Karpas-422 (cell line): ENCODE data around the gene NUDT13. TPM values are rescaled to one million over a fixed set of nuclear protein-coding genes. Genes with fewer than 3 reads are reported as not detected.

Experiments
- DNase-seq: peaks from one replicate; pipeline ENCODE4 v3.0.0-alpha.2; 2015
- H2AFZ ChIP-seq: fragments of 200-600 bp; sonication (generic); 2 replicates; pipeline ENCODE4 v1.6.1; 2014; ENCODE audit warnings: antibody characterized with exemption, low read length, mixed read lengths
- H3K27ac ChIP-seq: fragments of 200-600 bp; sonication (generic); 2 replicates; pipeline ENCODE4 v1.5.1; 2014; ENCODE audit warnings: mild to moderate bottlenecking, low read length, moderate library complexity
- H3K27me3 ChIP-seq: fragments of 200-600 bp; sonication (generic); 2 replicates; pipeline ENCODE4 v1.6.1; 2014; ENCODE audit warnings: low read length, mixed read lengths
- H3K36me3 ChIP-seq: fragments of 200-600 bp; sonication (generic); 2 replicates; pipeline ENCODE4 v1.6.1; 2014; ENCODE audit warnings: low read length, mixed read lengths; ENCODE audit not compliant: insufficient read depth
- H3K4me1 ChIP-seq: fragments of 200-600 bp; sonication (generic); 2 replicates; pipeline ENCODE4 v1.6.1; 2014; ENCODE audit warnings: mild to moderate bottlenecking, low read length, mixed read lengths
- H3K4me2 ChIP-seq: fragments of 200-600 bp; sonication (generic); 2 replicates; pipeline ENCODE4 v1.6.1; 2014; ENCODE audit warnings: low read length, low read depth, mild to moderate bottlenecking; ENCODE audit not compliant: poor library complexity, severe bottlenecking
- H3K4me3 ChIP-seq: fragments of 200-600 bp; sonication (generic); 2 replicates; pipeline ENCODE4 v1.5.1; 2014; ENCODE audit warnings: mild to moderate bottlenecking, antibody characterized with exemption, low read length, mixed read lengths
- H3K79me2 ChIP-seq: fragments of 200-600 bp; sonication (generic); 2 replicates; pipeline ENCODE4 v1.6.1; 2014; ENCODE audit warnings: mild to moderate bottlenecking, low read length, mixed read lengths
- H3K9ac ChIP-seq: fragments of 200-600 bp; sonication (generic); 2 replicates; pipeline ENCODE4 v1.6.0; 2014; ENCODE audit warnings: low read length
- H3K9me2 ChIP-seq: fragments of 200-600 bp; sonication (generic), shearing (Covaris generic); replicated peaks from 2 replicates; pipeline ENCODE4 v1.6.0; 2014; ENCODE audit warnings: mild to moderate bottlenecking, low read length, moderate library complexity; ENCODE audit not compliant: insufficient read depth
- H3K9me3 ChIP-seq: fragments of 300-700, 200-600 bp; sonication (generic); 2 replicates; pipeline ENCODE4 v1.6.1; 2014; ENCODE audit warnings: low read length, mixed read lengths
- H4K20me1 ChIP-seq: fragments of 200-600 bp; sonication (generic); 2 replicates; pipeline ENCODE4 v1.6.1; 2014; ENCODE audit warnings: mild to moderate bottlenecking, antibody characterized with exemption, low read length, low read depth; ENCODE audit not compliant: insufficient read depth
- total RNA-seq: library from RNA; depleted of rRNA; stranded (reverse); fragments of >200 nt; shearing (Covaris generic); gene quantifications from 2 replicates; pipeline ENCODE4 v1.2.3, GENCODE V29; 2014; ENCODE audit warnings: low replicate concordance

The NUDT13 gene
- total RNA-seq, 1 experiment from 2014 or later = 1.3 TPM

- H3K36me3 ChIP-seq = peaks cover 45% of the 10 kb centered on the region
- no peaks in the 10 kb centered on the region for H3K27me3 ChIP-seq
- H3K27ac ChIP-seq = no peak overlapping the region
- H3K9ac ChIP-seq = no peak overlapping the region
- no peak overlapping the region for H3K4me3 ChIP-seq
- no peak overlapping the region for H2AFZ ChIP-seq
- DNase-seq = peak; percentile 79
- 0 out of 2 replicates have a peak, but pooled peaks cover 2% of the 10 kb centered on the region for H3K4me1 ChIP-seq
- H3K9me3 ChIP-seq = no peaks in the 10 kb centered on the region
- H3K4me2 ChIP-seq = no peak overlapping the region
- H3K79me2 ChIP-seq = peaks cover 62% of the 10 kb centered on the region
- 0 out of 2 replicates have a peak, but pooled peaks cover 12% of the 10 kb centered on the region for H4K20me1 ChIP-seq
- no peaks in the 10 kb centered on the region for H3K9me2 ChIP-seq
Observed at GRCh38 chr10:73159038-73159648, 48.9 kb downstream of the NUDT13 start.

DNA sequence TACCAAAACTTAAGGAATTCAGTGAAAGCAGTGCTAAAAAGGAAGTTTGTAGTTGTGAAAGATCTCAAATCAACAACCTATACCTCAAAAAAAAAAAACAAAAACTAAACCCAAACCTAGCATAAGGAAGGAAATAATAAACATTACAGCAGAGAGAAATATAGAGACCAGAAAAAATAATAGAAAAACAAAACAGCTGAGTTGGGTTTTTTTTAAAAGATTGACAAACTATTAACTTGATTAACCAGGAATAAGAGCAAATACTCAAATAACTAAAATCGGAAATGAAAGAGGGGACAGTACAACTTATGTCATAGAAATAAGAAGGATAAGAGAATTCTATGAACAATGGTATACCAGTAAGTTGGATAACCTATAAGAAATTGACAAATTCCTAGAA, 50.8 kb downstream of the NUDT13 start:
- Histone ChIP-seq H3K27ac (no peak overlapping the region), H3K36me3 (peaks cover 40% of the 10 kb centered on the region), H4K20me1 (0 out of 2 replicates have a peak, but pooled peaks cover 12% of the 10 kb centered on the region), H3K9me3 (no peaks in the 10 kb centered on the region), H3K4me2 (no peak overlapping the region), H3K27me3 (no peaks in the 10 kb centered on the region), H3K9me2 (no peaks in the 10 kb centered on the region), H3K9ac (no peak overlapping the region), H3K79me2 (peaks cover 74% of the 10 kb centered on the region), H3K4me1 (peaks cover 5% of the 10 kb centered on the region; the same call in 1 of the 2 replicates), H2AFZ (no peak overlapping the region), H3K4me3 (no peak overlapping the region)
- DNase-seq = peak; percentile 27

GRCh38 chr10:73161662-73162061, 51.4 kb downstream of the NUDT13 start:
- no peak overlapping the region for H3K4me3 ChIP-seq
- no peaks in the 10 kb centered on the region for H3K27me3 ChIP-seq
- peaks cover 10% of the 10 kb centered on the region for H3K4me1 ChIP-seq
- H3K36me3 ChIP-seq = peaks cover 34% of the 10 kb centered on the region
- H3K4me2 ChIP-seq = no peak overlapping the region
- no peaks in the 10 kb centered on the region for H3K9me2 ChIP-seq
- no peaks in the 10 kb centered on the region for H3K9me3 ChIP-seq
- peak; percentile 35 for DNase-seq
- no peak overlapping the region for H3K27ac ChIP-seq
- 0 out of 2 replicates have a peak, but pooled peaks cover 12% of the 10 kb centered on the region for H4K20me1 ChIP-seq
- H3K79me2 ChIP-seq = peaks cover 74% of the 10 kb centered on the region
- H3K9ac ChIP-seq = no peak overlapping the region
- H2AFZ ChIP-seq = no peak overlapping the region

DNA sequence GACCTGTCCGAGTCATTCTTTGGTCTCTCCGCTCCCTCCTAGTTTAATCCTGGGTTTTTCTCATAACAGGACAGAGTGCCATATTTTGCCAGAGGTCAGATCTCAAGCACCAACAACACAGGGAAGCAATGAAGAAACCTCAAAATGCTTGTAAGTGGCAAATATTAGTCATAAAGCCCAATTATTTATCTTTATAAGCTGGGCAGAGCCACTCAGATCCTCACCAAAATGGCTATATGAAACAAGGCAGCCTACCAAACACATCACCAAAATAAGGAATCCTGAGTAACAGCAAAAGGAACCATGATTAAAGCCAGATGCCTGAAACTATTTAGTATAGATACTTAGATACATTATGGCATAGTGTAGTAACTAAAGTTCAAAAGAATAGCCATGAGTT, 52.8 kb downstream of the NUDT13 start:
- H3K27ac ChIP-seq = no peak overlapping the region
- H3K4me2 ChIP-seq = no peak overlapping the region
- peaks cover 84% of the 10 kb centered on the region for H3K79me2 ChIP-seq
- peaks cover 32% of the 10 kb centered on the region for H3K36me3 ChIP-seq
- no peaks in the 10 kb centered on the region for H3K9me2 ChIP-seq
- 0 out of 2 replicates have a peak, but pooled peaks cover 12% of the 10 kb centered on the region for H4K20me1 ChIP-seq
- no peak overlapping the region for H3K9ac ChIP-seq
- no peaks in the 10 kb centered on the region for H3K27me3 ChIP-seq
- peaks cover 17% of the 10 kb centered on the region for H3K4me1 ChIP-seq
- H2AFZ ChIP-seq = no peak overlapping the region
- DNase-seq = no peak
- H3K9me3 ChIP-seq = no peaks in the 10 kb centered on the region
- no peak overlapping the region for H3K4me3 ChIP-seq

DNA sequence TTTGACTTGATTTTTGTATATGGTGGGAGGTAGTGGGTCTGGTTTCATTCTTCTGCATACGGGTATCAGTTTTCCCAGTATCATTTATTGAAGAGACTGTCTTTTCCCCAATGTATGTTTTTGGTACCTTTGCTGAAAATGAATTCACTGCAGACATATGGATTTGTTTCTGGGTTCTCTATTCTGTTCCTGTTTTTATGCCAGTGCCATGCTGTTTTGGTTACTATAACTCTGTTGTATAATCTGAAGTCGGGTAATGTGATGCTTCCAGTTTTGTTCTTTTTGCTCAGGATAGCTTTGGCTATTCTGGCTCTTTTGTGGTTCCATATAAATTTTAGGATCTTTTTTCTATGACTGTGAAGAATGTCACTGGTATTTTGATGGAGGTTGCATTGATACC, 56.7 kb downstream of the NUDT13 start:
- no peak overlapping the region for H2AFZ ChIP-seq
- DNase-seq = no peak
- no peaks in the 10 kb centered on the region for H3K9me2 ChIP-seq
- H3K4me3 ChIP-seq = peak overlapping the region; percentile 93
- no peaks in the 10 kb centered on the region for H3K27me3 ChIP-seq
- H3K27ac ChIP-seq = no peak overlapping the region
- H3K4me1 ChIP-seq = peaks cover 23% of the 10 kb centered on the region
- no peaks in the 10 kb centered on the region for H3K9me3 ChIP-seq
- 0 out of 2 replicates have a peak, but pooled peaks cover 2% of the 10 kb centered on the region for H4K20me1 ChIP-seq
- peaks cover 21% of the 10 kb centered on the region for H3K36me3 ChIP-seq
- H3K4me2 ChIP-seq = peak overlapping the region; percentile 72
- peaks cover 80% of the 10 kb centered on the region for H3K79me2 ChIP-seq
- H3K9ac ChIP-seq = peak overlapping the region; percentile 91

DNA sequence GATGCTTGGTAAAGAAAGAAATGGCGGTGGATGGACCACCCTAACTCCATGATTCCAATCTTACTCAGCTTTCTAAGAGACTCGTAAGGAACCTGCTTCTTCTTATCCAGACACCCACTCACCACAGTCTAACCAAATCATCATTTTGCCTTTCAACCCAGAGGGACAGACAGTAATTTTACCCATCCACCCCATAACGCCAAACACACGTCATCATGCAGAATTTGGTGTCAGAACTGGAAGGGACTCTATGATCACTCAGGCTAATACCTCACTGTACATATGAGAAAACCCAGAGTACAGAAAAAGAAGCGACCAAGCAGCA, 57.2 kb downstream of the NUDT13 start:
- Histone ChIP-seq H3K36me3 (peaks cover 17% of the 10 kb centered on the region), H2AFZ (peak overlapping the region; percentile 44; the same call in 1 of the 2 replicates), H3K27me3 (no peaks in the 10 kb centered on the region), H4K20me1 (no peaks in the 10 kb centered on the region), H3K9ac (peak overlapping the region; percentile 91), H3K4me1 (peaks cover 27% of the 10 kb centered on the region), H3K9me3 (no peaks in the 10 kb centered on the region), H3K4me3 (peak overlapping the region; percentile 93), H3K9me2 (no peaks in the 10 kb centered on the region), H3K79me2 (peaks cover 78% of the 10 kb centered on the region), H3K4me2 (peak overlapping the region; percentile 72), H3K27ac (peak overlapping the region; percentile 41; the same call in 1 of the 2 replicates)
- peak; percentile 49 for DNase-seq

- peak; percentile 97 for DNase-seq
- Histone ChIP-seq H3K9ac (peak within 1 kb of the TSS; percentile 91), H3K4me2 (peak within 1 kb of the TSS; percentile 72), H3K4me3 (peak within 1 kb of the TSS; percentile 93), H3K27ac (peak within 1 kb of the TSS; percentile 41), H2AFZ (peak within 1 kb of the TSS; percentile 44; the same call in 1 of the 2 replicates), H3K9me2 (no peaks in the 10 kb centered on the region), H3K79me2 (peaks cover 73% of the 10 kb centered on the region), H3K4me1 (peaks cover 27% of the 10 kb centered on the region), H3K9me3 (no peaks in the 10 kb centered on the region), H3K36me3 (peaks cover 12% of the 10 kb centered on the region; the same call in 1 of the 2 replicates), H3K27me3 (no peaks in the 10 kb centered on the region), H4K20me1 (no peaks in the 10 kb centered on the region)
Observed at GRCh38 chr10:73167783-73168464, 57.7 kb downstream of the NUDT13 start, which contains the start of the genes ECD and FAM149B1. ECD (minus strand) TSS chr10:73168008; CDS start chr10:73163937, 4,071 bp downstream. FAM149B1 (plus strand) TSS chr10:73168119; CDS start chr10:73168340, 221 bp downstream.

DNA sequence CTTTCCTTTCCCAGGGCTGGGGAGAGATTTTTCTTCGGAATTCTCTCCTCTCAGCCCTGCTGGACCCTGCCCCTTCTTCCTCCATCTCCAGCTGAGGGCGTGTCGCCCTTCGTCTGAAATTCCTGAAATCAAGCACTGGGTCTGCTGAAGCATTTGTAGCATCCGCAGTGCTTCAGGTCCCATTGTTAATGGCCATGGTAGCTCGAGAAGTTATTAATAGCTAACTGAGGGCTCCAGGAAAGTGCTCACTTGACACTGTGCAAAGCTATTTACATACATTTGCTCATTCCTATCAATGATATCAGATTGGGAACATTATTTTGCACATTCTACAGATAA, 58.2 kb downstream of the NUDT13 start:
- Histone ChIP-seq H3K79me2 (peaks cover 70% of the 10 kb centered on the region), H3K27ac (peak overlapping the region; percentile 41), H3K4me1 (peaks cover 27% of the 10 kb centered on the region), H3K9me3 (no peaks in the 10 kb centered on the region), H3K4me3 (peak overlapping the region; percentile 93), H3K9me2 (no peaks in the 10 kb centered on the region), H3K9ac (peak overlapping the region; percentile 91), H3K4me2 (peak overlapping the region; percentile 72), H4K20me1 (no peaks in the 10 kb centered on the region), H3K36me3 (peaks cover 7% of the 10 kb centered on the region; the same call in 1 of the 2 replicates), H2AFZ (no peak overlapping the region), H3K27me3 (no peaks in the 10 kb centered on the region)
- DNase-seq = peak; percentile 57
